Neural cell (in vitro differentiated cells): ENCODE results near the gene NUDCD3. TPM values are rescaled to one million over a fixed set of nuclear protein-coding genes. Genes with fewer than 3 reads are reported as not detected.

Experiments used
- H2AFZ ChIP-seq: fragments of 200-600, 300-800 bp; sonication (generic), shearing (Covaris generic); 2 replicates; pipeline ENCODE4 v1.6.0; 2014; ENCODE audit warnings: low read depth, mild to moderate bottlenecking, antibody characterized with exemption, low read length, moderate library complexity
- H3F3A ChIP-seq: fragments of 200-600 bp; shearing (Covaris generic); 2 replicates; pipeline ENCODE4 v1.6.1; 2016; ENCODE audit warnings: mild to moderate bottlenecking, moderate library complexity, mixed read lengths, antibody characterized with exemption, low read length; ENCODE audit not compliant: insufficient read depth, poor library complexity, severe bottlenecking
- H3K27ac ChIP-seq: fragments of 200-600, 300-800 bp; sonication (generic), shearing (Covaris generic); 2 replicates; pipeline ENCODE4 v1.5.1; 2014; ENCODE audit warnings: mild to moderate bottlenecking, low read length, moderate library complexity
- H3K27me3 ChIP-seq: fragments of 300-800, 200-600 bp; sonication (generic), shearing (Covaris generic); 2 replicates; pipeline ENCODE4 v1.6.0; 2014; ENCODE audit warnings: mild to moderate bottlenecking, low read depth, low read length, moderate library complexity; ENCODE audit not compliant: insufficient read depth
- H3K36me3 ChIP-seq: fragments of 300-800, 200-600 bp; sonication (generic), shearing (Covaris generic); 2 replicates; pipeline ENCODE4 v1.5.1; 2014; ENCODE audit warnings: mild to moderate bottlenecking, antibody characterized with exemption, low read length, moderate library complexity; ENCODE audit not compliant: insufficient read depth
- H3K4me2 ChIP-seq: fragments of 300-800, 200-600 bp; sonication (generic), shearing (Covaris generic); 2 replicates; pipeline ENCODE4 v1.6.0; 2014; ENCODE audit warnings: mild to moderate bottlenecking, low read length
- H3K4me3 ChIP-seq: fragments of 300-800, 200-600 bp; sonication (generic), shearing (Covaris generic); 2 replicates; pipeline ENCODE4 v1.5.1; 2014; ENCODE audit warnings: mild to moderate bottlenecking, low read length, moderate library complexity
- H3K79me2 ChIP-seq: fragments of 200-600 bp; shearing (Covaris generic); replicated peaks from 2 replicates; pipeline ENCODE4 v1.6.0; 2014; ENCODE audit warnings: mild to moderate bottlenecking, low read length, moderate library complexity; ENCODE audit not compliant: insufficient read depth
- H3K9ac ChIP-seq: fragments of 300-800, 200-600 bp; sonication (generic), shearing (Covaris generic); 2 replicates; pipeline ENCODE4 v1.6.1; 2016; ENCODE audit warnings: mild to moderate bottlenecking, low read length, mixed read lengths
- H3K9me2 ChIP-seq: fragments of 200-600 bp; shearing (Covaris generic); 2 replicates; pipeline ENCODE4 v1.6.1; 2016; ENCODE audit warnings: mild to moderate bottlenecking, low read length, mixed read lengths; ENCODE audit not compliant: insufficient read depth
- H3K9me3 ChIP-seq: fragments of 200-600, 300-800 bp; sonication (generic), shearing (Covaris generic); 2 replicates; pipeline ENCODE4 v1.6.1; 2016; ENCODE audit warnings: mild to moderate bottlenecking, mixed run types, low read length, moderate library complexity, mixed read lengths
- H4K20me1 ChIP-seq: fragments of 200-600 bp; shearing (Covaris generic); 2 replicates; pipeline ENCODE4 v1.6.1; 2016; ENCODE audit warnings: mild to moderate bottlenecking, mixed run types; ENCODE audit not compliant: insufficient read depth
- EP300 ChIP-seq: fragments of 450-650 bp; conservative IDR thresholded peaks from 2 replicates; pipeline ENCODE4 v1.6.1; 2014; ENCODE audit warnings: antibody characterized with exemption, mild to moderate bottlenecking, moderate library complexity; ENCODE audit not compliant: poor library complexity, severe bottlenecking
- EZH2 ChIP-seq: fragments of 200-600, 300-800 bp; shearing (Covaris generic), sonication (generic); IDR thresholded peaks from 2 replicates; pipeline ENCODE4 v1.6.1; 2014; ENCODE audit warnings: antibody characterized with exemption, low read length, borderline replicate concordance, mild to moderate bottlenecking; ENCODE audit not compliant: insufficient read depth, poor library complexity, severe bottlenecking
- MXI1 ChIP-seq: fragments of 450-650 bp; conservative IDR thresholded peaks from 2 replicates; pipeline ENCODE4 v1.6.1; 2014; ENCODE audit warnings: antibody characterized with exemption, mild to moderate bottlenecking; ENCODE audit not compliant: poor library complexity, severe bottlenecking
- POLR2AphosphoS5 ChIP-seq: IDR thresholded peaks from 2 replicates; pipeline ENCODE4 v1.6.1; 2012
- RAD21 ChIP-seq: fragments of 450-650 bp; conservative IDR thresholded peaks from 2 replicates; pipeline ENCODE4 v1.6.1; 2014; ENCODE audit warnings: antibody characterized with exemption, mild to moderate bottlenecking, moderate library complexity
- SMC3 ChIP-seq: fragments of 450-650 bp; conservative IDR thresholded peaks from 2 replicates; pipeline ENCODE4 v1.6.1; 2014; ENCODE audit warnings: antibody characterized with exemption, mild to moderate bottlenecking, moderate library complexity; ENCODE audit not compliant: poor library complexity
- TAF1 ChIP-seq: IDR thresholded peaks from 2 replicates; pipeline ENCODE4 v1.6.1; 2012; ENCODE audit warnings: low read depth
- polyA plus RNA-seq: library from polyadenylated mRNA; depleted of rRNA; stranded (reverse); fragments of >200 nt; gene quantifications from 2 replicates; pipeline ENCODE4 v1.2.3, GENCODE V29; 2014
- TF ChIP-seq, protein P1 (sequence below): IDR thresholded peaks from 2 replicates; pipeline ENCODE4 v1.6.1; 2012; ENCODE audit warnings: borderline replicate concordance
- TF ChIP-seq, protein P2 (sequence below): fragments of 450-650 bp; IDR thresholded peaks from 2 replicates; pipeline ENCODE4 v1.5.1; 2014; ENCODE audit warnings: antibody characterized with exemption, mild to moderate bottlenecking, moderate library complexity; ENCODE audit not compliant: poor library complexity, severe bottlenecking

NUDCD3 gene
- polyA plus RNA-seq, 1 donor from 2014 or later = 69.9 TPM

DNA sequence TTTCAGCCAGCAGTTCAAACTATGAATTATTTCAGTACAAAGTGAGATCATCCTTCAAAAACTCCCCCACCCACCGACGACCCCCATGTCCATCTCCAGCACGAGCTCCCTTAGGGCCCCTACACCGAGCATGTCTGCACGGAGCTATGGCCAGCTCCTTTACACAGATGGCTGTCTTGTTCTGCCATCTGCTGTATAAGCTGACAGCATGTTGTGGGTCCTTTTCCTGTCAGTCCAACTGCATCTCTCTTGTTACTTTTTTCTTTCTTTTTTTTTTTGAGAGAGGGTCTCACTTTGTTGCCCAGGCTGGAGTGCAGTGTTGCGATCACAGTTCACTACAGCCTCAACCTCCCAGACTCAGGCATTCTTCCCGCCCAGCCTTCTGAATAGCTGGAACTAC lies 29.1 kb upstream of the NUDCD3 start:
- Histone ChIP-seq H2AFZ (no peak overlapping the region), H3K36me3 (no peaks in the 10 kb centered on the region), H3K9me3 (no peaks in the 10 kb centered on the region), H3F3A (no peaks in the 10 kb centered on the region), H3K9ac (no peak overlapping the region), H3K27ac (no peak overlapping the region), H3K4me3 (no peak overlapping the region), H4K20me1 (no peaks in the 10 kb centered on the region), H3K4me2 (no peak overlapping the region), H3K27me3 (no peaks in the 10 kb centered on the region), H3K79me2 (no peaks in the 10 kb centered on the region), H3K9me2 (no peaks in the 10 kb centered on the region)
- TF ChIP-seq MXI1 (no peak), EZH2 (no peak), TAF1 (no peak), RAD21 (no peak), EP300 (no peak), SMC3 (no peak), POLR2AphosphoS5 (no peak)
- TF ChIP-seq, protein P1, sequence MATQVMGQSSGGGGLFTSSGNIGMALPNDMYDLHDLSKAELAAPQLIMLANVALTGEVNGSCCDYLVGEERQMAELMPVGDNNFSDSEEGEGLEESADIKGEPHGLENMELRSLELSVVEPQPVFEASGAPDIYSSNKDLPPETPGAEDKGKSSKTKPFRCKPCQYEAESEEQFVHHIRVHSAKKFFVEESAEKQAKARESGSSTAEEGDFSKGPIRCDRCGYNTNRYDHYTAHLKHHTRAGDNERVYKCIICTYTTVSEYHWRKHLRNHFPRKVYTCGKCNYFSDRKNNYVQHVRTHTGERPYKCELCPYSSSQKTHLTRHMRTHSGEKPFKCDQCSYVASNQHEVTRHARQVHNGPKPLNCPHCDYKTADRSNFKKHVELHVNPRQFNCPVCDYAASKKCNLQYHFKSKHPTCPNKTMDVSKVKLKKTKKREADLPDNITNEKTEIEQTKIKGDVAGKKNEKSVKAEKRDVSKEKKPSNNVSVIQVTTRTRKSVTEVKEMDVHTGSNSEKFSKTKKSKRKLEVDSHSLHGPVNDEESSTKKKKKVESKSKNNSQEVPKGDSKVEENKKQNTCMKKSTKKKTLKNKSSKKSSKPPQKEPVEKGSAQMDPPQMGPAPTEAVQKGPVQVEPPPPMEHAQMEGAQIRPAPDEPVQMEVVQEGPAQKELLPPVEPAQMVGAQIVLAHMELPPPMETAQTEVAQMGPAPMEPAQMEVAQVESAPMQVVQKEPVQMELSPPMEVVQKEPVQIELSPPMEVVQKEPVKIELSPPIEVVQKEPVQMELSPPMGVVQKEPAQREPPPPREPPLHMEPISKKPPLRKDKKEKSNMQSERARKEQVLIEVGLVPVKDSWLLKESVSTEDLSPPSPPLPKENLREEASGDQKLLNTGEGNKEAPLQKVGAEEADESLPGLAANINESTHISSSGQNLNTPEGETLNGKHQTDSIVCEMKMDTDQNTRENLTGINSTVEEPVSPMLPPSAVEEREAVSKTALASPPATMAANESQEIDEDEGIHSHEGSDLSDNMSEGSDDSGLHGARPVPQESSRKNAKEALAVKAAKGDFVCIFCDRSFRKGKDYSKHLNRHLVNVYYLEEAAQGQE = no peak
- TF ChIP-seq, protein P2, sequence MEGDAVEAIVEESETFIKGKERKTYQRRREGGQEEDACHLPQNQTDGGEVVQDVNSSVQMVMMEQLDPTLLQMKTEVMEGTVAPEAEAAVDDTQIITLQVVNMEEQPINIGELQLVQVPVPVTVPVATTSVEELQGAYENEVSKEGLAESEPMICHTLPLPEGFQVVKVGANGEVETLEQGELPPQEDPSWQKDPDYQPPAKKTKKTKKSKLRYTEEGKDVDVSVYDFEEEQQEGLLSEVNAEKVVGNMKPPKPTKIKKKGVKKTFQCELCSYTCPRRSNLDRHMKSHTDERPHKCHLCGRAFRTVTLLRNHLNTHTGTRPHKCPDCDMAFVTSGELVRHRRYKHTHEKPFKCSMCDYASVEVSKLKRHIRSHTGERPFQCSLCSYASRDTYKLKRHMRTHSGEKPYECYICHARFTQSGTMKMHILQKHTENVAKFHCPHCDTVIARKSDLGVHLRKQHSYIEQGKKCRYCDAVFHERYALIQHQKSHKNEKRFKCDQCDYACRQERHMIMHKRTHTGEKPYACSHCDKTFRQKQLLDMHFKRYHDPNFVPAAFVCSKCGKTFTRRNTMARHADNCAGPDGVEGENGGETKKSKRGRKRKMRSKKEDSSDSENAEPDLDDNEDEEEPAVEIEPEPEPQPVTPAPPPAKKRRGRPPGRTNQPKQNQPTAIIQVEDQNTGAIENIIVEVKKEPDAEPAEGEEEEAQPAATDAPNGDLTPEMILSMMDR = no peak

GRCh38 chr7:44518761-44519160 lies 28.3 kb upstream of the NUDCD3 start:
- H2AFZ ChIP-seq = no peak overlapping the region
- H3K27ac ChIP-seq = no peak overlapping the region
- no peaks in the 10 kb centered on the region for H3F3A ChIP-seq
- H3K4me2 ChIP-seq = no peak overlapping the region
- no peak overlapping the region for H3K4me3 ChIP-seq
- H3K79me2 ChIP-seq = no peaks in the 10 kb centered on the region
- H3K36me3 ChIP-seq = no peaks in the 10 kb centered on the region
- no peak overlapping the region for H3K9ac ChIP-seq
- H3K9me2 ChIP-seq = no peaks in the 10 kb centered on the region
- H3K9me3 ChIP-seq = no peaks in the 10 kb centered on the region
- H4K20me1 ChIP-seq = no peaks in the 10 kb centered on the region
- H3K27me3 ChIP-seq = no peaks in the 10 kb centered on the region
- TF ChIP-seq EZH2 (no peak), EP300 (no peak)
- TF ChIP-seq, protein P2 = no peak
